Duodenal mucosa (tissue), 2 donors: ENCODE results near the gene DHRSX.

ENCODE experiments used
- H3K27ac ChIP-seq: one replicate; pipeline ENCODE4 v1.7.0; 2013; ENCODE audit warnings: low read depth, low read length
- H3K27me3 ChIP-seq, 2 donors: one replicate each; pipeline ENCODE4 v1.7.0; 2013; ENCODE audit warnings: low read length in 2 of 2, control low read depth in 1 of 2; ENCODE audit not compliant: insufficient read depth in 2 of 2, control insufficient read depth in 1 of 2
- H3K36me3 ChIP-seq, 2 donors: one replicate each; pipeline ENCODE4 v1.7.0; 2013; ENCODE audit warnings: low read length in 2 of 2, control low read depth in 1 of 2; ENCODE audit not compliant: insufficient read depth in 2 of 2, control insufficient read depth in 1 of 2
- H3K4me1 ChIP-seq, 2 donors: one replicate each; pipeline ENCODE4 v1.7.0; 2013; ENCODE audit warnings: low read length in 2 of 2, control low read depth in 1 of 2; ENCODE audit not compliant: insufficient read depth in 2 of 2, control insufficient read depth in 1 of 2
- H3K4me3 ChIP-seq, 2 donors: one replicate each; pipeline ENCODE4 v1.7.0; 2013; ENCODE audit warnings: low read length in 2 of 2, low read depth in 1 of 2
- H3K9ac ChIP-seq, 2 donors: one replicate each; pipeline ENCODE4 v1.7.0; 2013; ENCODE audit warnings: low read length in 2 of 2, low read depth in 1 of 2
- H3K9me3 ChIP-seq, 2 donors: one replicate each; pipeline ENCODE4 v1.7.0; 2013; ENCODE audit warnings: low read length in 2 of 2, control low read depth in 1 of 2; ENCODE audit not compliant: control insufficient read depth in 1 of 2

The DHRSX gene

GRCh38 chrX:2442694-2443093 is 58.1 kb downstream of the DHRSX start:
- H3K9ac ChIP-seq, result no peak overlapping the region
- H3K4me1 ChIP-seq, result no peaks in the 10 kb centered on the region
- H3K4me3 ChIP-seq, result no peak overlapping the region
- peaks cover 0 to 15% of the 10 kb centered on the region in 2 donors for H3K36me3 ChIP-seq
- no peak overlapping the region for H3K27ac ChIP-seq
- H3K9me3 ChIP-seq, result peaks cover 5 to 6% of the 10 kb centered on the region in 2 donors
- no peaks in the 10 kb centered on the region for H3K27me3 ChIP-seq

- H3K27me3 ChIP-seq, result no peaks in the 10 kb centered on the region
- H3K4me1 ChIP-seq, result no peaks in the 10 kb centered on the region
- no peak overlapping the region for H3K9ac ChIP-seq
Observed at GRCh38 chrX:2441466-2441865, 59.3 kb downstream of the DHRSX start.

DNA sequence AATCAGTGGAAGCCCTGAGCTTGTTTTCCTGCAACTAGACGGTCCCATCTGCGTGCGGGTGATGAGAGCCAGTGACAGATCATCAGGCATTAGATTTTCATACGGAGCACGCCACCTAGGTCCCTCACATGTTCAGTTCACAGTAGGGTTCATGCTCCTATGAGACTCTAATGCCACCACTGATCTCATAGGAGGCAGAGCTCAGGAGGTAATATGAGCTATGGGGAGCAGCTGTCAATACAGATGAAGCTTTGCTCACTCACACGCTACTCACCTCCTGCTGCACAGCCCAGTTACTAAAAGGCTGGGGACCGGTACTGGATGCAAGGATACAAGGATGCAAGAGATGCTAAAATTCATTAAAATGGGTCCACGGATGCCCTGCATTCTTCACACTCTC is 61.2 kb downstream of the DHRSX start:
- H3K4me1 ChIP-seq, result no peaks in the 10 kb centered on the region
- H3K27me3 ChIP-seq, result no peaks in the 10 kb centered on the region
- H3K9me3 ChIP-seq, result peaks cover 0 to 3% of the 10 kb centered on the region in 2 donors
- H3K4me3 ChIP-seq, result no peak overlapping the region
- H3K36me3 ChIP-seq, result peaks cover 0 to 7% of the 10 kb centered on the region in 2 donors
- no peak overlapping the region for H3K27ac ChIP-seq
- H3K9ac ChIP-seq, result no peak overlapping the region

More at GRCh38 chrX:2441466-2441865, 59.3 kb downstream of the DHRSX start:
- H3K36me3 ChIP-seq, result peaks cover 0 to 10% of the 10 kb centered on the region in 2 donors
- H3K27ac ChIP-seq, result no peak overlapping the region
- no peak overlapping the region for H3K4me3 ChIP-seq
- H3K9me3 ChIP-seq, result peaks cover 0 to 3% of the 10 kb centered on the region in 2 donors

DNA sequence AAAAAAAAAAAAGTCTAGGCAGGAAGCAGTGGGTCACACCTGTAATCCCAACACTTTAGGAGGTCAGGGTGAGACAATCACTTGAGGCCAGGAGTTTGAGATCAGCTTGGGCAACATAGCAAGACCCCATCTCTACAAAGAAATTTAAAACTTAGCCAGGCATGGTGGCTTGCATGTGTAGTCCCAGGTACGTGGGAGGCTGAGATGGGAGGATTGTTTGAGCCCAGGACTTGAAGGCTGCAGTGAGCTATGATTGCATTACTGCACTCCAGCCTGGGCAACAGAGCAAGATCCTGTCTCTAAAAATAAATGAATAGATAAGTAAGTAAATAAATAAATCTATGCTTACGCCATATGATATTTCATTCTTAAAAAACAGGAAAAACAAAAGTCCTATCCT is 65.3 kb downstream of the DHRSX start:
- H3K4me3 ChIP-seq, result no peak overlapping the region
- H3K9ac ChIP-seq, result no peak overlapping the region
- peaks cover 0 to 3% of the 10 kb centered on the region in 2 donors for H3K9me3 ChIP-seq
- H3K4me1 ChIP-seq, result no peaks in the 10 kb centered on the region
- H3K27ac ChIP-seq, result no peak overlapping the region
- H3K36me3 ChIP-seq, result peaks cover 0 to 11% of the 10 kb centered on the region in 2 donors
- no peaks in the 10 kb centered on the region for H3K27me3 ChIP-seq

GRCh38 chrX:2434270-2435163 is 66.3 kb downstream of the DHRSX start:
- Histone ChIP-seq H3K4me1 (no peaks in the 10 kb centered on the region), H3K27ac (no peak overlapping the region), H3K9ac (no peak overlapping the region), H3K9me3 (no peaks in the 10 kb centered on the region), H3K27me3 (no peaks in the 10 kb centered on the region), H3K36me3 (peaks cover 0 to 6% of the 10 kb centered on the region in 2 donors), H3K4me3 (no peak overlapping the region)

GRCh38 chrX:2432298-2432863 is 68.4 kb downstream of the DHRSX start:
- H3K36me3 ChIP-seq, result peaks cover 0 to 3% of the 10 kb centered on the region in 2 donors
- no peaks in the 10 kb centered on the region for H3K4me1 ChIP-seq
- H3K9me3 ChIP-seq, result no peaks in the 10 kb centered on the region
- no peak overlapping the region for H3K27ac ChIP-seq
- H3K4me3 ChIP-seq, result no peak overlapping the region
- H3K9ac ChIP-seq, result no peak overlapping the region
- no peaks in the 10 kb centered on the region for H3K27me3 ChIP-seq

GRCh38 chrX:2430265-2430825 is 70.4 kb downstream of the DHRSX start:
- H3K36me3 ChIP-seq, result peaks cover 0 to 7% of the 10 kb centered on the region in 2 donors
- no peak overlapping the region for H3K9ac ChIP-seq
- H3K27me3 ChIP-seq, result no peaks in the 10 kb centered on the region
- no peak overlapping the region for H3K27ac ChIP-seq
- no peaks in the 10 kb centered on the region for H3K4me1 ChIP-seq
- no peaks in the 10 kb centered on the region for H3K9me3 ChIP-seq
- H3K4me3 ChIP-seq, result no peak overlapping the region

GRCh38 chrX:2427737-2428136 is 73.0 kb downstream of the DHRSX start:
- H3K9me3 ChIP-seq, result no peaks in the 10 kb centered on the region
- H3K4me3 ChIP-seq, result no peak overlapping the region
- peaks cover 0 to 9% of the 10 kb centered on the region in 2 donors for H3K36me3 ChIP-seq
- no peak overlapping the region for H3K9ac ChIP-seq
- H3K4me1 ChIP-seq, result no peaks in the 10 kb centered on the region
- no peaks in the 10 kb centered on the region for H3K27me3 ChIP-seq
- no peak overlapping the region for H3K27ac ChIP-seq

DNA sequence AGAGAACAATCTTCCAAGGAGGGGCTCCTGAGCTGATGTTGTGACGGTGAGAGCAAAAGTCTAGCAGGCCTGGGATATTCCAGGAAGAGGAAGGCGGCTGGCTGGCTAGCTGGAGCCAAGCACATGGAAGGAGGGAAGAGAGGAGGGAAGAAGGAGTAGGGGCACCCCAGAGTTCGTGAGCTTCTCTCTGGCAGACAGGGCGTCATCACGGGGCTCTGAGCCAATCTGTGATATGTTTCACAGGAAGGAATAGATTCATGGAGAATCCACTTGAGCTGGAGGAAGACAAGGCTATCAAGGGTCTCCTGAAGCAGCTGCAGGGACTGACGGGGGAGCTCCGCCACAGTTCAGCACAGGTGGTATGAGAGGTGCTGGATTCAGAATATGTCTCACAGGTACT is 73.6 kb downstream of the DHRSX start:
- Histone ChIP-seq H3K4me1 (no peaks in the 10 kb centered on the region), H3K9me3 (no peaks in the 10 kb centered on the region), H3K9ac (no peak overlapping the region), H3K36me3 (peaks cover 0 to 9% of the 10 kb centered on the region in 2 donors), H3K4me3 (no peak overlapping the region), H3K27me3 (no peaks in the 10 kb centered on the region), H3K27ac (no peak overlapping the region)

DNA sequence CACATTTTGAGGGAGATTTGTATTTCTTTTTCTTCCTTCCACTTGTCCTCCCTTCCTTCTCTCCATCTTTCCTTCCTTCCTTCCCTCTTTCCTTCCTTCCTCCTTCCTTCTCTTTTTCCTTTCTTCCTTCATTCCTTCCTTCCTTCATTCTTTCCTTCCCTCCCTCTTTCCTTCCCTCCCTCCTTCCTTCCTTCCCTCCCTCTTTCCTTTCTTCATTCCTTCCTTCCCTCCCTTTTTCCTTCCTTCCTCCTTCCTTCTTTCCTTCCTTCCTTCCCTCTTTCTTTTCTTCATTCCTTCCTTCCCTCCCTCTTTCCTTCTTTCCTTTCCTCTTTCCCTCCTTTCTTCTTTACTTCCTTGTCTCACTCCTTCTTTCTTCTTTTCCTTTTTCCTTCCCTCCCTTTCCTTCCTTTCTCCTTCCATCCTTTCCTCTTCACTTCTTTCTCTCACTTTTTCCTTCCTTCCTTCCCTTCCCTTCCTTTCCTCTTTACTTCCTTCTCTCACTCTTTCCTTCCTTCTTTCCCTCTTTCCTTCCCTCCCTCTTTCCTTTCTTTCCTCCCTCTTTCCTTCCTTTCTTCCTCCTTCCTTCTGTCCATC is 74.4 kb downstream of the DHRSX start:
- H3K9ac ChIP-seq, result no peak overlapping the region
- H3K36me3 ChIP-seq, result peaks cover 0 to 15% of the 10 kb centered on the region in 2 donors
- H3K27me3 ChIP-seq, result no peaks in the 10 kb centered on the region
- H3K4me3 ChIP-seq, result no peak overlapping the region
- no peaks in the 10 kb centered on the region for H3K4me1 ChIP-seq
- H3K27ac ChIP-seq, result no peak overlapping the region
- H3K9me3 ChIP-seq, result no peaks in the 10 kb centered on the region
